KOPT-K1 (cell line): Measurements from ENCODE around the gene HLA-DQA1.
"Not testable (repeated sequence)": the region's sequence is repeated elsewhere in the genome, so short reads cannot be mapped to it uniquely, and the experiment has no call there.

ENCODE experiments used
- H3K27ac ChIP-seq: fragments of 200-600 bp; sonication (generic); 2 replicates; pipeline ENCODE4 v1.5.1; 2016; ENCODE audit warnings: antibody characterized with exemption, mild to moderate bottlenecking, low read depth, low read length; ENCODE audit not compliant: poor library complexity, severe bottlenecking
- H3K36me3 ChIP-seq: fragments of 200-600 bp; sonication (generic); 2 replicates; pipeline ENCODE4 v1.5.1; 2017; ENCODE audit warnings: antibody characterized with exemption, mild to moderate bottlenecking, low read length, moderate library complexity; ENCODE audit not compliant: insufficient read depth
- H3K9me3 ChIP-seq: fragments of 200-600 bp; sonication (generic); 2 replicates; pipeline ENCODE4 v1.5.1; 2017; ENCODE audit warnings: antibody characterized with exemption, low read length, mild to moderate bottlenecking; ENCODE audit not compliant: insufficient read depth, poor library complexity, severe bottlenecking

Gene HLA-DQA1

DNA sequence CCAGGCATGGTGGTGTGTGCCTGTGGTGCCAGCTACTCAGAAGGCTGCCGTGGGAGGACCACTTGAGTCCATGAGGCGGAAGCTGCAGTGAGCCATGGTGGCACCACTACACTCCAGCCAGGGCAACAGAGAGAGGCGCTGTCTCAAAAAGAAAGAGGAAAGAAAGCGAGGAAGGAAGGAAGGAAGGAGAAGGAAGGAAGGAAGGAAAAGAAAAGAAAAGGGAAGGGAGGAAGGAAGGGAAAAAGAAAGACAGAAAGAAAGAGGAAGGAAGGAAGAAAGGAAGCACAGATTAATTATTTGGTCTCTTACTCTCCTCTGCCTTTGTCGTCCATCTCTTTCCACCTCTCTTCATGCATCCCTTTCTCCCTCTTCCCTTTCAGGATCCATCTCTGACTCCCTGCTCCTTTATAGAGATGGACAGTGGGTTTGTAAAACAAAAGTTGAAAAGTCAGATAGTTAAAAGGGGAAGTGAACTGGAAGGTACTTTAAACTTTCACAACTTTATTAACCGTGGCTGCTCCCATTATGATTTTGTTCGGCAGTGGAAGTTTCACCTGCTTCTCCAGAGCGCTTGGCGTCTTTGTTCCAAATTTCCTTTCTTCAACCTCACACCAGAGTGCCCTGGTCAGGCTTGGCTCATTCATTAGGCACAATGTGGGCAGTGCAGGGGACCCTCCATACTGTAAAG lies 1.5 kb downstream of the HLA-DQA1 start:
- no peaks in the 10 kb centered on the region for H3K36me3 ChIP-seq
- no peak overlapping the region for H3K27ac ChIP-seq
- H3K9me3 ChIP-seq = no peaks in the 10 kb centered on the region

GRCh38 chr6:32639440-32640394 lies 2.5 kb downstream of the HLA-DQA1 start:
- H3K27ac ChIP-seq = no peak overlapping the region
- no peaks in the 10 kb centered on the region for H3K9me3 ChIP-seq
- H3K36me3 ChIP-seq = no peaks in the 10 kb centered on the region

GRCh38 chr6:32641122-32641521 lies 3.9 kb downstream of the HLA-DQA1 start:
- Histone ChIP-seq H3K36me3 (no peaks in the 10 kb centered on the region), H3K9me3 (no peaks in the 10 kb centered on the region)

GRCh38 chr6:32641785-32642719 lies 4.8 kb downstream of the HLA-DQA1 start:
- H3K27ac ChIP-seq, H3K9me3 ChIP-seq, H3K36me3 ChIP-seq: not testable (repeated sequence)

More at GRCh38 chr6:32641122-32641521, 3.9 kb downstream of the HLA-DQA1 start:
- H3K27ac ChIP-seq = no peak overlapping the region

GRCh38 chr6:32642720-32643106 lies 5.5 kb downstream of the HLA-DQA1 start:
- H3K9me3 ChIP-seq = no peaks in the 10 kb centered on the region
- H3K27ac ChIP-seq = no peak overlapping the region
- no peaks in the 10 kb centered on the region for H3K36me3 ChIP-seq

DNA sequence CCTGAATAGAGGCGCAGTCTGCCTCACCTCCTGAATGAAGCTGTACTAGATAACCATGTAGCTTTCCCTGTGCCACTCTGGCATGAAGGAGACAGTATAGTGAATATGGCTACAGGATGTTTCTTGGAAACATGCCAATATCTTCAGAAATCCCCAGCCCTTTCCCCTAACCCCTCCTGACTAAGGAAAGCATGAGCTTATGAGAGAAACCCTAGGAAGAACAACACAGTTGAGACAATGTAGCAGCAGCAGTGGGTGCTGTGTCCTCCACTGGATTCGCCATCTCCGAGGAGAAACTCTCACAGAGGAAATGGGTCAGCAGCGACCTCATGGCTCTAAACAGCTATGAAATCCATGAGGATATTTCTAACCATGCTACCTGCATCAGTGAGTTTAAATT lies 6.7 kb downstream of the HLA-DQA1 start:
- no peaks in the 10 kb centered on the region for H3K9me3 ChIP-seq
- H3K27ac ChIP-seq = no peak overlapping the region

DNA sequence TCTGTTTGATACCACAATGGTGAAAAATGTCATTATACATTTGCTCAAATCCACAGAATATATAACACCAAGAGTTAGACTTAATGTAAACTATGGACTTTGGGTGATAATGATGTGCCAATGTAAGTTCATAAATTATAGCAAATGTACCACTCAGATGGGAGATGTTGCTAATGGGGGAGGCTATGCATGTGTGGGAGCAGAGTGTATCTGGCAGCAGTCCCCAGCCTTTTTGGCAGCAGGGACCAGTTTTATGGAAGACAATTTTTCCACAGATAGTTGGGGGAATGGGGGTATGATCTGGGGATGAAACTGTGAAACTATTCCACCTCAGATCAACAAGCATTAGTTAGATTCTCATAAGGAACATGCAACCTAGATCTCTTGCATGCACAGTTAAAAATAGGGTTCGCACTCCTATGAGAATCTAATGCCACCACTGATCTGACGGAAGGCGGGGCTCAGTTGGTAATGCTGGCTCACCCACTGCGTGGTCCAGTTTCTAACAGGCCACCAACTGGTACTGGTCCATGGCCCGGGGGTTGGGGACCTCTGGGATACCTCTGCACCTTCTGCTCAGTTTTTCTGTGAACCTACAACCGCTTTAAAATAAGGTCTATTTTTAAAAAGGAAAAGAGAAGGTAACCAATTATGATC lies 8.0 kb downstream of the HLA-DQA1 start:
- Histone ChIP-seq H3K9me3 (no peaks in the 10 kb centered on the region), H3K36me3 (no peaks in the 10 kb centered on the region), H3K27ac (no peak overlapping the region)

More for the DNA sequence above, 6.7 kb downstream of the HLA-DQA1 start:
- no peaks in the 10 kb centered on the region for H3K36me3 ChIP-seq

- H3K36me3 ChIP-seq = no peaks in the 10 kb centered on the region
- no peak overlapping the region for H3K27ac ChIP-seq
- H3K9me3 ChIP-seq = peaks cover 7% of the 10 kb centered on the region
Measured at GRCh38 chr6:32655203-32655710, 18.1 kb downstream of the HLA-DQA1 start.

GRCh38 chr6:32657329-32657728 lies 20.1 kb downstream of the HLA-DQA1 start:
- H3K9me3 ChIP-seq, H3K27ac ChIP-seq, H3K36me3 ChIP-seq: not testable (repeated sequence)

DNA sequence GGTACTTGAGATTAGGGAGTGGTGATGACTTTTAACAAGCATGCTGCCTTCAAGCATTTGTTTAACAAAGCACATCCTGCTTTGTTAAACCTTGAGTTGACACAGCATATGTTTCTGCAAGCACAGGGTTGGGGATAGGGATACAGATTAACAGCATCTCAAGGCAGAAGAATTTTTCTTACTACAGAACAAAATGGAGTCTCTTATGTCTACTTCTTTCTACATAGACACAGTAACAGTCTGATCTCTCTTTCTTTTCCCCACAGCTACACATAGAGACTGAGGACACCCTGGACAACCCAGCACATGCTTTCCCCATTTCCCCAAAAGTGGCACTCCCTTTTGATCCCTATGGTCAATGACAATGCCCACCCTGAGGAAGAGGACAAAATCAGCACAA lies 20.6 kb downstream of the HLA-DQA1 start:
- H3K9me3 ChIP-seq, H3K36me3 ChIP-seq, H3K27ac ChIP-seq: not testable (repeated sequence)

DNA sequence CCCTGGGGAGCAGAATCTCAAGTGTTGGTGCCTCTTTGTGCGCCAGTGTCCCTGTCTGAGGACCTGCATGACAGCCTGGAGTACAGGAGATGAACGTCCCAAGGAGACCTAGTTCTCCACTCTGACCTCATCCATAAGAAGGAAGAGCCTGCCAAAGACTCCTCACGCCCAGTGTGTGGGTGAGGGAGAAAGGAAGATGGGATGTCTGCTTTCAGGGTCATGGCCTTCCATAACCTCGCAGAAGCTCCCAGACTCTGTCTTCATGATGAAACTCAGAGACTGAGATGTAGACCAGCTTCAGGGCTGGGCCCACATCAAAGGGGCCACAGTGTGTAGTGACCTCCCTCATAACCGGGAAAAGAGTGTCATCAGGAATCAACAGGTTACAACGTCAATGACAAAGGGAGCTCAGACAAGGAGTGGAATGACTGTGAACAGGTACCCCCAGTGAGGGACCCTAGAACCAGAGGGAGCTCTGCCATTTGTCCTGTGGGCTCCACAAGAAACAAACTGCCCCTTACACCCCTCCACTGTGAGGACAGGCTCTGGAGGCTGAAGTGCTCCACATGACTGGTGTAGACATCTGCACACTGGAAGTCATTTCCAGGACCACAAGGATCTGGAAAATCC lies 21.2 kb downstream of the HLA-DQA1 start:
- no peaks in the 10 kb centered on the region for H3K36me3 ChIP-seq
- H3K27ac ChIP-seq = no peak overlapping the region
- peaks cover 7% of the 10 kb centered on the region for H3K9me3 ChIP-seq

- Histone ChIP-seq H3K9me3 (peaks cover 7% of the 10 kb centered on the region), H3K36me3 (no peaks in the 10 kb centered on the region), H3K27ac (no peak overlapping the region)
Measured at GRCh38 chr6:32659856-32660595, 22.8 kb downstream of the HLA-DQA1 start.

GRCh38 chr6:32662099-32662498 lies 24.9 kb downstream of the HLA-DQA1 start:
- no peaks in the 10 kb centered on the region for H3K9me3 ChIP-seq
- no peak overlapping the region for H3K27ac ChIP-seq
- no peaks in the 10 kb centered on the region for H3K36me3 ChIP-seq
